ENCODE measurements around the gene TICAM2.

TICAM2 gene

GRCh38 chr5:115541611-115542010, 60.7 kb downstream of the TICAM2 start:
- H3K4me3 ChIP-seq (ENCODE audit: low read depth, low read length) = peak overlapping the region; percentile 10

- H3K4me3 ChIP-seq (ENCODE audit: low read depth, low read length) = no peak overlapping the region
These were observed 66.7 kb downstream of the TICAM2 start for GRCh38 chr5:115535479-115536035.

- no peak overlapping the region for H3K4me3 ChIP-seq (ENCODE audit: low read depth, low read length)
These were observed 69.8 kb downstream of the TICAM2 start for GRCh38 chr5:115532517-115532916.

GRCh38 chr5:115531787-115532367, 70.4 kb downstream of the TICAM2 start:
- no peak overlapping the region for H3K4me3 ChIP-seq (ENCODE audit: low read depth, low read length)

- H3K4me3 ChIP-seq (ENCODE audit: low read depth, low read length) = no peak overlapping the region
These were observed 70.9 kb downstream of the TICAM2 start for GRCh38 chr5:115531380-115531779.

GRCh38 chr5:115530426-115530825, 71.9 kb downstream of the TICAM2 start:
- H3K4me3 ChIP-seq (ENCODE audit: low read depth, low read length) = no peak overlapping the region
